H1 (cell line): Measurements from ENCODE around the gene ARHGAP25. TPM values are rescaled to one million over a fixed set of nuclear protein-coding genes. Genes with fewer than 3 reads are reported as not detected.

Source experiments
- CTCF ChIA-PET: fragments of 300-600 bp; sonication (Branson Sonifier 250); formaldehyde crosslinking; loops from one replicate; lab custom pipeline; 2021; ENCODE audit not compliant: partially characterized antibody; lab: Charles Lee
- POLR2A ChIA-PET: fragments of 300-600 bp; sonication (Branson Sonifier 250); formaldehyde crosslinking; loops from one replicate; lab custom pipeline; 2021; ENCODE audit warnings: inconsistent platforms; ENCODE audit not compliant: partially characterized antibody; lab: Charles Lee
- DNase-seq, 2 experiments: peaks; one replicate each; pipeline versions ENCODE4 v3.0.0 to v3.0.0-alpha.2; 2010 to 2022; ENCODE audit warnings: low spot score in 2 of 2, low read depth in 1 of 2, mixed read lengths in 1 of 2
- FAIRE-seq: peaks from 2 replicates; lab custom pipeline; 2011; peaks lifted over from hg19 to GRCh38; lab: Jason Lieb, UNC
- H2AFZ ChIP-seq: 2 replicates; pipeline ENCODE4 v1.8.1; 2012; ENCODE audit warnings: low read length, inconsistent platforms
- H2AK5ac ChIP-seq: 2 replicates; pipeline ENCODE4 v1.6.1; 2013; ENCODE audit warnings: low read depth, low read length
- H2BK120ac ChIP-seq: replicated peaks from 2 replicates; pipeline ENCODE3; 2013; ENCODE audit warnings: low read depth, low read length, inconsistent platforms
- H2BK12ac ChIP-seq: 2 replicates; pipeline ENCODE4 v1.6.1; 2013; ENCODE audit warnings: low read depth, low read length
- H2BK15ac ChIP-seq: 2 replicates; pipeline ENCODE4 v1.6.1; 2013; ENCODE audit warnings: low read length
- H2BK20ac ChIP-seq: 2 replicates; pipeline ENCODE4 v1.6.1; 2013; ENCODE audit warnings: low read length
- H2BK5ac ChIP-seq: 2 replicates; pipeline ENCODE4 v1.6.1; 2013; ENCODE audit warnings: low read depth, low read length
- H3K14ac ChIP-seq: 2 replicates; pipeline ENCODE4 v1.6.1; 2013; ENCODE audit warnings: inconsistent platforms; ENCODE audit not compliant: insufficient read length
- H3K18ac ChIP-seq: 2 replicates; pipeline ENCODE4 v1.6.1; 2013; ENCODE audit warnings: low read length; ENCODE audit errors: extremely low read depth
- H3K23ac ChIP-seq: 2 replicates; pipeline ENCODE4 v1.6.1; 2013; ENCODE audit warnings: inconsistent platforms; ENCODE audit not compliant: insufficient read length
- H3K23me2 ChIP-seq: 2 replicates; pipeline ENCODE4 v1.6.1; 2013; ENCODE audit warnings: low read depth, low read length
- H3K27ac ChIP-seq: 2 replicates; pipeline ENCODE4 v1.6.1; 2011; ENCODE audit warnings: low read depth, low read length, inconsistent platforms
- H3K27me3 ChIP-seq, 4 experiments: replicated peaks in 1 of 4; 1 replicate in 1 of 4; 2 replicates in 3 of 4; pipeline versions ENCODE4 v1.6.1 to v1.8.1; 2011 to 2013; ENCODE audit warnings: low read length in 3 of 4, mild to moderate bottlenecking in 3 of 4, inconsistent platforms in 2 of 4, mixed read lengths in 2 of 4, moderate library complexity in 1 of 4; ENCODE audit not compliant: control insufficient read depth in 3 of 4, insufficient read depth in 3 of 4; ENCODE audit errors: extremely low read depth in 1 of 4
- H3K36me3 ChIP-seq, 4 experiments: 2 replicates each; pipeline versions ENCODE4 v1.6.1 to v1.8.1; 2011 to 2013; ENCODE audit warnings: mild to moderate bottlenecking in 4 of 4, low read length in 3 of 4, moderate library complexity in 2 of 4, control low read depth in 1 of 4, inconsistent platforms in 1 of 4; ENCODE audit not compliant: insufficient read depth in 4 of 4, control insufficient read depth in 2 of 4
- H3K4ac ChIP-seq: replicated peaks from 2 replicates; pipeline ENCODE3; 2013; ENCODE audit warnings: low read length, low read depth, mixed read lengths, inconsistent platforms; ENCODE audit not compliant: insufficient read length
- H3K4me1 ChIP-seq, 4 experiments: replicated peaks in 1 of 4; 1 replicate in 1 of 4; 2 replicates in 3 of 4; pipeline versions ENCODE4 v1.6.1 to v1.8.1; 2011 to 2013; ENCODE audit warnings: low read length in 3 of 4, inconsistent platforms in 2 of 4, mixed read lengths in 1 of 4; ENCODE audit not compliant: insufficient read depth in 4 of 4, control insufficient read depth in 3 of 4
- H3K4me2 ChIP-seq, 2 experiments: 2 replicates each; pipeline versions ENCODE4 v1.6.1 to v1.8.1; 2011 to 2013; ENCODE audit warnings: low read depth in 2 of 2, low read length in 2 of 2, control low read depth in 1 of 2, inconsistent platforms in 1 of 2, mild to moderate bottlenecking in 1 of 2; ENCODE audit not compliant: insufficient read depth in 1 of 2
- H3K4me3 ChIP-seq, 4 experiments: fragments of 200-600, 300-600 bp in 1 of 4; sonication (generic), shearing (Covaris generic), sonication (Bioruptor Twin) in 1 of 4; 2 replicates each; pipeline versions ENCODE4 v1.5.1 to v1.8.1; 2011 to 2016; ENCODE audit warnings: low read length in 4 of 4, low read depth in 3 of 4, control low read depth in 2 of 4, inconsistent platforms in 2 of 4, mild to moderate bottlenecking in 2 of 4, mixed read lengths in 1 of 4, moderate library complexity in 1 of 4; ENCODE audit not compliant: insufficient read depth in 2 of 4; ENCODE audit errors: extremely low read depth in 1 of 4
- H3K56ac ChIP-seq: replicated peaks from 2 replicates; pipeline ENCODE3; 2013; ENCODE audit warnings: low read depth, mild to moderate bottlenecking, mixed read lengths, low read length, inconsistent platforms; ENCODE audit not compliant: insufficient read length
- H3K79me1 ChIP-seq: 2 replicates; pipeline ENCODE4 v1.6.1; 2013; ENCODE audit warnings: low read depth, low read length, control low read depth
- H3K79me2 ChIP-seq, 2 experiments: 2 replicates each; pipeline versions ENCODE4 v1.6.1 to v1.8.1; 2012 to 2013; ENCODE audit warnings: low read length in 2 of 2, mild to moderate bottlenecking in 2 of 2, inconsistent platforms in 1 of 2; ENCODE audit not compliant: insufficient read depth in 2 of 2, control insufficient read depth in 1 of 2
- H3K9ac ChIP-seq, 4 experiments: replicated peaks in 1 of 4; 1 replicate in 1 of 4; 2 replicates in 3 of 4; pipeline versions ENCODE4 v1.6.1 to v1.8.1; 2011 to 2013; ENCODE audit warnings: low read depth in 3 of 4, low read length in 3 of 4, control low read depth in 2 of 4, mild to moderate bottlenecking in 2 of 4, moderate library complexity in 2 of 4, inconsistent platforms in 1 of 4; ENCODE audit errors: extremely low read depth in 1 of 4
- H3K9me3 ChIP-seq, 2 experiments: 2 replicates each; pipeline versions ENCODE4 v1.6.1 to v1.8.1; 2012 to 2013; ENCODE audit warnings: mild to moderate bottlenecking in 2 of 2, moderate library complexity in 2 of 2, control low read depth in 1 of 2, inconsistent platforms in 1 of 2, low read depth in 1 of 2, low read length in 1 of 2, mixed read lengths in 1 of 2; ENCODE audit not compliant: insufficient read depth in 2 of 2
- H4K20me1 ChIP-seq, 2 experiments: replicated peaks in 1 of 2; 2 replicates each; pipeline versions ENCODE3 to v1.8.1; 2011 to 2013; ENCODE audit warnings: inconsistent platforms in 2 of 2, low read length in 2 of 2, mild to moderate bottlenecking in 1 of 2; ENCODE audit not compliant: insufficient read depth in 2 of 2, control insufficient read depth in 1 of 2
- H4K5ac ChIP-seq: 2 replicates; pipeline ENCODE4 v1.6.1; 2013; ENCODE audit warnings: low read length, low read depth, mixed read lengths, inconsistent platforms; ENCODE audit not compliant: insufficient read length
- H4K8ac ChIP-seq: 2 replicates; pipeline ENCODE4 v1.8.0; 2013; ENCODE audit warnings: mild to moderate bottlenecking, moderate library complexity, low read length, inconsistent platforms; ENCODE audit not compliant: insufficient read depth; ENCODE audit errors: extremely low read depth
- H4K91ac ChIP-seq: replicated peaks from 2 replicates; pipeline ENCODE3; 2013; ENCODE audit warnings: low read length, mixed read lengths, inconsistent platforms; ENCODE audit not compliant: insufficient read length
- ATF3 ChIP-seq: IDR thresholded peaks from 2 replicates; pipeline ENCODE4 v1.6.1; 2011; ENCODE audit warnings: low read depth, mild to moderate bottlenecking, low read length; ENCODE audit not compliant: insufficient read depth
- CBX5 ChIP-seq: fragments of 300-800, 300-1000 bp; sonication (generic); IDR thresholded peaks from 2 replicates; pipeline ENCODE4 v1.7.1; 2016; ENCODE audit warnings: antibody characterized with exemption, low read length, low read depth
- CBX8 ChIP-seq: fragments of 300-800, 300-1000 bp; sonication (generic); IDR thresholded peaks from 2 replicates; pipeline ENCODE4 v1.7.1; 2016; ENCODE audit warnings: low read depth, low read length, borderline replicate concordance
- CEBPB ChIP-seq: IDR thresholded peaks from 2 replicates; pipeline ENCODE4 v1.6.1; 2012; ENCODE audit warnings: low read depth, low read length
- CREB1 ChIP-seq: IDR thresholded peaks from 2 replicates; pipeline ENCODE4 v1.6.1; 2012; ENCODE audit warnings: inconsistent platforms
- CTBP2 ChIP-seq: IDR thresholded peaks from 2 replicates; pipeline ENCODE4 v1.7.0; 2011; ENCODE audit warnings: borderline replicate concordance, mild to moderate bottlenecking, moderate library complexity, mixed read lengths, low read length; ENCODE audit not compliant: insufficient read depth, insufficient read length
- JUND ChIP-seq: IDR thresholded peaks from 2 replicates; pipeline ENCODE4 v1.6.1; 2011; ENCODE audit warnings: mild to moderate bottlenecking, improper control_type of control experiment, low read length
- POLR2A ChIP-seq, 2 experiments: IDR thresholded peaks; 1 replicate in 1 of 2; 2 replicates in 1 of 2; pipeline ENCODE4 v1.6.1; 2011; ENCODE audit warnings: low read depth in 2 of 2, low read length in 2 of 2, mild to moderate bottlenecking in 2 of 2; ENCODE audit errors: control extremely low read depth in 1 of 2
- RBBP5 ChIP-seq: IDR thresholded peaks from 2 replicates; pipeline ENCODE4 v1.7.1; 2012; ENCODE audit warnings: low read depth, mild to moderate bottlenecking, inconsistent platforms, low read length, moderate library complexity, borderline replicate concordance
- SIN3A ChIP-seq, 2 experiments: IDR thresholded peaks in 1 of 2; conservative IDR thresholded peaks in 1 of 2; 2 replicates each; pipeline ENCODE4 v1.6.1; 2011 to 2012; ENCODE audit warnings: low read length in 2 of 2, improper control_type of control experiment in 1 of 2, low read depth in 1 of 2, mild to moderate bottlenecking in 1 of 2
- SUZ12 ChIP-seq: fragments of 200-600 bp; sonication (generic); IDR thresholded peaks from 2 replicates; pipeline ENCODE4 v1.6.1; 2012; ENCODE audit warnings: mild to moderate bottlenecking, inconsistent platforms, low read length, moderate library complexity, mixed read lengths
- TAF1 ChIP-seq: IDR thresholded peaks from 2 replicates; pipeline ENCODE4 v1.6.1; 2011; ENCODE audit warnings: mild to moderate bottlenecking, low read depth, low read length
- USF2 ChIP-seq: IDR thresholded peaks from 2 replicates; pipeline ENCODE4 v1.6.1; 2011; ENCODE audit warnings: low read length, improper control_type of control experiment
- YY1 ChIP-seq: IDR thresholded peaks from 2 replicates; pipeline ENCODE4 v1.6.1; 2011; ENCODE audit warnings: low read depth, mild to moderate bottlenecking, low read length
- WGBS, 2 experiments: shearing (Covaris generic) in 1 of 2; methylation state at CpG; one replicate each; pipeline versions ENCODE4 v1.1.6 to v1.1.7; 2013 to 2015; ENCODE audit warnings: low lambda C conversion rate in 2 of 2, mixed read lengths in 2 of 2, inconsistent platforms in 1 of 2, low coverage in 1 of 2, missing lambda C conversion rate in 1 of 2; ENCODE audit not compliant: insufficient replicate concordance in 2 of 2, insufficient coverage in 1 of 2, insufficient read length in 1 of 2; ENCODE audit errors: extremely low coverage in 1 of 2, missing lambda C conversion rate in 1 of 2; 5-methylcytosine and 5-hydroxymethylcytosine counted together
- polyA plus RNA-seq, 7 experiments: library from polyadenylated mRNA; depleted of rRNA in 3 of 7; stranded (reverse) in 5 of 7; unstranded in 2 of 7; fragments of >200 nt in 5 of 7; fragments of 200-250 nt in 2 of 7; gene quantifications; 1 replicate in 5 of 7; 2 replicates in 1 of 7; 4 replicates in 1 of 7; pipeline versions ENCODE4 v1.2.1 to v1.2.3, GENCODE V29; 2011 to 2013; ENCODE audit warnings: missing spikeins in 2 of 7, mixed read lengths in 2 of 7
- total RNA-seq: library from RNA; stranded (reverse); fragmentation: NEBNext Ultra II Directional; extraction: Animal tissue kit (Norgen Biotek cat#: 25700); gene quantifications from 2 replicates; pipeline ENCODE4 v1.2.1, GENCODE V29; 2021

Gene ARHGAP25
- total and polyA plus RNA-seq, 2 of the 8 experiments (the other 6 are each of a cell fraction or from before 2014, with no cell fraction given), result 1.00 to 1.2 TPM

DNA sequence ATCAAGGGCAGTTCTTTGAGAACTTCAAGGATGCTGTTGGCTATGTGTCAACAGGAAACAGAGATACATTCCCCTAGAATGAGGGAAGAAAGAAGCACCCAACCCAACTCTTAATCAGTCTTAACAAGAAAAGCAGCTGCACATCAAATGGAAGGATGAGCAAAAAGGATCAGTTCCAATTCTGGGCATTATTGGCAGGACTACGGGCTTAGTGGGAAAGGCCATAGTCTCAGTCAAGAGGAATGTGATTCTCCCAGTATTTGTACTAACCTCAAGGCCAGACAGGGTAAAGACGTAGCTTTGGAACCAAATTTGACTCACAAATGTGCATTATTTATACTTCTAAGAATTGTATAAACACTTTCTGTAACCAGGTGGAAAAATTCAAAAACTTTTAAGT lies 118.4 kb downstream of the ARHGAP25 start:
- no peak overlapping the region for H4K8ac ChIP-seq
- no peak overlapping the region for H3K4me3 ChIP-seq
- FAIRE-seq (no peak), DNase-seq (no peak)
- no peak overlapping the region for H4K91ac ChIP-seq
- TF ChIP-seq CREB1, result no peak
- no peak for TF ChIP-seq JUND
- no peak for TF ChIP-seq TAF1
- no peak for TF ChIP-seq POLR2A (IDR thresholded peaks at IDR 0.05; ENCODE audit: control extremely low read depth in 1 of 2, low read depth in 2 of 2, low read length in 2 of 2)
- no peak for TF ChIP-seq CTBP2
- TF ChIP-seq YY1, result no peak
- no peak for TF ChIP-seq CBX8
- TF ChIP-seq ATF3, result no peak
- no peak for TF ChIP-seq RBBP5
- no peak for TF ChIP-seq SIN3A (conservative IDR thresholded peaks at IDR 0.05 in 1 of 2, IDR thresholded peaks at IDR 0.05 in 1 of 2; ENCODE audit: low read depth in 1 of 2, low read length in 2 of 2)
- no peak for TF ChIP-seq CEBPB
- no peak for TF ChIP-seq SUZ12
- TF ChIP-seq USF2, result no peak
- TF ChIP-seq CBX5, result no peak
- H3K14ac ChIP-seq, result no peak overlapping the region
- no peak overlapping the region for H3K9ac ChIP-seq
- H4K20me1 ChIP-seq, result no peaks in the 10 kb centered on the region
- CTCF ChIA-PET, result interaction anchor here (1.2 to 13.2 kb wide), 2 partner anchors 16 to 258 kb away, joined by 3 to 113 read pairs; no protein-coding TSS in a partner anchor
- no peak overlapping the region for H3K4me2 ChIP-seq
- no peak overlapping the region for H2BK120ac ChIP-seq
- H3K9me3 ChIP-seq, result no peaks in the 10 kb centered on the region
- H2BK12ac ChIP-seq, result no peak overlapping the region
- H3K4ac ChIP-seq, result no peak overlapping the region
- H3K23ac ChIP-seq, result no peak overlapping the region
- POLR2A ChIA-PET, result no interaction called here
- H2BK15ac ChIP-seq, result no peak overlapping the region
- no peak overlapping the region for H2BK5ac ChIP-seq
- no peaks in the 10 kb centered on the region; the same call in 1 of the 2 replicates for H3K23me2 ChIP-seq
- no peaks in the 10 kb centered on the region for H3K4me1 ChIP-seq
- H3K79me1 ChIP-seq, result no peaks in the 10 kb centered on the region
- no peaks in the 10 kb centered on the region for H3K79me2 ChIP-seq
- WGBS, 2 experiments, result 91% methylated on average over 2 of the region's 2 CpGs; no CpG with 5 or more reads in 1 of the 2 experiments
- H2AK5ac ChIP-seq, result no peak overlapping the region
- H2BK20ac ChIP-seq, result no peak overlapping the region
- no peak overlapping the region for H3K56ac ChIP-seq
- H2AFZ ChIP-seq, result no peak overlapping the region
- no peak overlapping the region for H3K27ac ChIP-seq
- H3K27me3 ChIP-seq, result no peaks in the 10 kb centered on the region
- H4K5ac ChIP-seq, result no peak overlapping the region
- H3K18ac ChIP-seq, result no peak overlapping the region
- H3K36me3 ChIP-seq, result no peaks in the 10 kb centered on the region
